GM18511 (cell line): Measurements from ENCODE around the gene PFDN1.
"Not testable (repeated sequence)": the region's sequence is repeated elsewhere in the genome, so short reads cannot be mapped to it uniquely, and the experiment has no call there.

Experiments used
- ATAC-seq: cut with Tn5 transposase; IDR thresholded peaks from one replicate; pipeline ENCODE4 v1.9.1; 2021; ENCODE audit warnings: mild to moderate bottlenecking, moderate library complexity; ENCODE audit not compliant: unreplicated experiment

PFDN1 gene, protein sequence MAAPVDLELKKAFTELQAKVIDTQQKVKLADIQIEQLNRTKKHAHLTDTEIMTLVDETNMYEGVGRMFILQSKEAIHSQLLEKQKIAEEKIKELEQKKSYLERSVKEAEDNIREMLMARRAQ

DNA sequence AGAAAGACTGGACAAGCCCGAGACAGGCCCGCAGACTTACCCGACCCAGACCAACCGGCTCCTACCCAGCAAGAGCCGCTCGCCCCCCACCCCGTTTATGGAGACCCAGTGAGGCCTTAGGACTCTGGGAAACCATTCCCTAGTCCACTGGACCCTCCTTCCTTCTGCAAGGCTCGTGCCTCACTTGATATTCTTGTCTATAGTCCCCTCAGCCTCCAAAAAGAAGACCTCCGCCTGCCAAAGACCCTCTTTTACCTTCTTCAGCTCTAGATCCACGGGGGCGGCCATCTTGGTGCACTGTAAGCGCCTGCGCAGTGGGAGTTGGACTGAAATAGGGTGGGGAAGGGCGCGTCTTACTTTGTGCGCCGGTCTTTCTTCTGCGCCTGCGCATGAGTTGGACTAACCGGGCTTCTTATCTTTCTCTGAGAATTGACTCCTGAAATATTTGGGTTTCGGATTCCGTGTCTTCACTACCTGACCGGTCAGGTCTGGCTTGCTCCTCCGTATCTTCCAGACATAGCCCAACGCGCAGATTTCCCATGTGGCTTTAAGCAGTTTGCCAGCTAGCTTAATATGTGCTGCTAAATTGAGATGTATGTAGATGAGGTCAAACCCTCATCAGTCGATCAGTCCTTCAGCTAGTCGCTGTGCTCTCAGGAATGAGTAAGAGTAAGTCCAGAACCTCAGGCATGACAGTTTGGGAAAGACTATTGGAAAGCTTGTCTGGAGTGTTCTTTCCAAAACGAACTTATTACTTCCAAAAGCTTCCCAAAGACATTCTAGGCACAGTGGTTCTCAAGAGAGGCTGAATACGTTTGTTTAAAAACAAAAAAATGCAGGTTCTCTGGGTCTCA is at the start of gene PFDN1:
Gene PFDN1, minus strand, starts transcription at position 316 of the 854 bp plus-strand sequence. Its CDS starts 28 bp downstream, at position 288.
- peak; percentile 98 for ATAC-seq

DNA sequence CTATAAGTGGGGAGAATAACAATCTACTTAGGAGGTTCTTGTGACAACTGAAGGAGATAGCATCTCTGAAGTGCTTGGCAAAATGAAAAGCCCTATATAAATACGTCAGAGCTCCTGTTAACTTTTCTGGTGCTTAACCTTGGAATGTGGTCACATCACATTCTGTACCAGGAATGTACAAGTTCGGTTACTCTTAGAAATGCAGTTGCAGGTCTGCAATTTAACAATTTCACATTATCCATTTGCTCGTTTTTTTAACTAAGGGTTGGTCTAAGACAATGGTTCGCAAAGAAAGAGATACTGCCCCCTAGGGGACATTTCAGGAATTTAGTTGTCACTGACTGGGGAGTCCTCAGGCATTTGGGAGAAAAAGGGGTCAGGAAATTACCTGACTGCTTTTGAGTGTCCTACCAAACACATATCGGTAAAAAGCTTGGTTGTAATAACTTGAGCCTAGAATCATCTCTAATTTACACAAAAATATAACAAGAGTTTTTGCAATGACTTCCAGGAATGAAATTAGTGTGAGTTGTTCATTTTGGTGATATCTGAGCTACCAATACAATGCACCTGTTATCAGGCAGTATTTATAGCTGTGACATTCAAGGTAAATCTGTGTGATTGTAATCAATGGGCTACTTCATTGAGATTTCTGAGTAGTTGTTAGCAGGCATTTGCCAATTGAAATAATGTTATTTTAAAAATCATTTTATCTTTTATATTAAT is 48.9 kb upstream of the PFDN1 start:
- peak; percentile 72 for ATAC-seq

DNA sequence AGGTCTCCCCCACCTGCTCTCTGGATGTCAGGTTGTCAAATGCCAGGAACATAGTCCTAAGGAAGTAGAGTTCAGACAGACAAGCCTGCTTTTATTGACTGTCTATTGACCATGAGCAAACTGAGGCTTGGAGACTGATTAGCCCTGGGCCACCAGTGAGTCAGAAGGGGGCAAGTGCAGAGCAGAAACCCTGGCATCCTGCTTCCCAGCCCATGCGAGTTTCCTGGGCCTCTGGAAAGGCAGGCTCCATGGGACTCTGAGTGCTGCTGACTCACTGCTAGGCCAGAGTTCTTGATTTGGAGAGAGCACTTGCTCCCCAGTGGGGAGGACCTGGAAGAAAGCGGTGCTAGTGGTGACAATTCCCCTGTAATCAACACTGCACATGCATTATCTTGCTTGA is 46.3 kb upstream of the PFDN1 start:
- no peak for ATAC-seq

DNA sequence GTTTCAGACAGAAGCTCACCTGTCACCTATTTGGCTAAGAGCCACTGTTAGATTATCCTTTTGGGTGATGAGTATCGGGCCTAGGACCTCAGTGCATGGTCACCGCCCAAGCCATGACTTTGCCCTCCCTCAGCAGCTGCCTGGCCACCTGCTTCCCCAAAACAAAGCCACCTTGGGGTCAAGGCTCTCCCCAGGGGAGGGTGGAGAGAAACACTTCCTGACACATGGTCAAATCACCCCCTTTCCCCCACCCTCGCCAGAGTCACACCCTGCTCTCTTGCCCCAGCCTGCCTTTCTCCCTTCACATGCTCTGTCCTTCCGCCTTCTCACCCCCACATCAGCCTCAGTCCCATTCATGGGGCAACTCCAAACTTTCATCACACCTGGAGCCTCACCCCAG is 45.2 kb upstream of the PFDN1 start:
- ATAC-seq: no peak

GRCh38 chr5:140347360-140347759 is 44.5 kb upstream of the PFDN1 start:
- ATAC-seq: no peak

GRCh38 chr5:140346348-140347221 is 43.7 kb upstream of the PFDN1 start, which contains the start of gene HBEGF:
Gene HBEGF (minus strand): TSS chr5:140346603. CDS start chr5:140346328, 275 bp downstream.
- peak; percentile 79 for ATAC-seq

- ATAC-seq: peak; percentile 36
Measured at GRCh38 chr5:140345919-140346347, 43.0 kb upstream of the PFDN1 start.

GRCh38 chr5:140344683-140345423 is 42.0 kb upstream of the PFDN1 start:
- ATAC-seq: no peak

- not testable (repeated sequence) for ATAC-seq
Measured at GRCh38 chr5:140343849-140344248, 40.9 kb upstream of the PFDN1 start.

GRCh38 chr5:140342896-140343295 is 40.0 kb upstream of the PFDN1 start:
- no peak for ATAC-seq

GRCh38 chr5:140342287-140342686 is 39.4 kb upstream of the PFDN1 start:
- no peak for ATAC-seq

DNA sequence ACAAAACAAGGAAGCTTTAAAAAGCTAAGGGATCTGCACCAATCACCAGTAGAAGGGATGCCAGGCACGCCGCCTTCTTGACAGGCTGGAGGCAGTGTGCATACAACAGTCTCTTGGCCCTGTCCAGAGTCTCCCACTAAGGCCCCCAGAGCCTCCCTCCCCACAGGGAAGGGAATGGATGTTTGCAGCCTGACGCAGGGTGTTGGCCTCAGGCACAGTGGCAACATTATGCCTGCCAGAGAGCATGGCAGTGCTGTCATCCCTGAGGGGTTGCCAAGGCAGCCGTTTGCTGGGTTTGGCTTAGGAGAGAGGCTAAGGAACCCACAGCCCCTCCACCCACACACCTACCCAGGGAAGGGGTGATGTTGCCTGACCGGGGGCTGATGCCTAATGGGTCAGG is 38.7 kb upstream of the PFDN1 start:
- no peak for ATAC-seq

DNA sequence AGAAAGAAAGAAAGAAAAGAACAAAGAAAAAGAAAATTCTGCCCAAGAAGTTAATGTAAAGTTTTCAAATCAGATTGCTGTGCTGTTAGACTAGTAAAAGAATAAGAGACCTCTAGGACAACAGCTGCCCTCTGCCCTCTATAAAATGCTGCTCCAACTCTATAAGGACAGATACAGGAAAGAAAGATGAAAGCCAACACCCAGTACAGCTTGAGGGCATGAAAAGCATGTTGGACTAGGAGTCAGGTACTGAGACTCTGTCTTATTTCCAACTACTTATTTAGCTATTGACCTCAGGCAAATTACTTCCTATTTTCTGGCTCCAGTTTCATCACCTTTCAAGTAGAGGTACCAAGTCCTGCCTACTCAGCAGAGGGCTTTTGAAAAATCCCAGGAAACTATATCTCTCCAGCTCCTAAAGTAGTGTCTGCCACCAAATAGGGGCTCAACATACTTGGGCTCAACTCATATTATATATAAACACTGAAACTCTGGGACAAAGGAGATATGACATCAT is 37.8 kb upstream of the PFDN1 start:
- ATAC-seq: no peak

GRCh38 chr5:140339636-140340035 is 36.7 kb upstream of the PFDN1 start:
- no peak for ATAC-seq

- ATAC-seq: no peak
Measured at GRCh38 chr5:140338908-140339307, 36.0 kb upstream of the PFDN1 start.

DNA sequence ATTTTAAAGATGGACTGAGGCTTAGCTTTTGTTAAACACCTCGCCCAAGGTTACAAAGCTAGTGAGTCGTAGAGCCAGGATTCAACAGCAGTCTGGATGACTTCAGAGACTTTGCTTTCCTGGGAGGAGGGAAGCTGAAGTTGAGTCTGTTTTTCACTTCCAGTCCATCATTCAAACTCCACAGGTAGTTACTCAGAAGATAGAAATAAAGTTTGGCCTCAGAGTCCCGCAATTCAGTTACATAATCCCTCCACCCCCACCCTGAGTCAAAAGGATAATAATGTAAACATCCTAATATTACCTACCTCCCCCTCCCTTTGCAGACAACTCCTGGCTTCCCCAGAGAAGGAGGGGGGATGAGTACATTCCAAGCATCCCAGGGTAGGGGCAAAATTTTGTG is 35.4 kb upstream of the PFDN1 start:
- ATAC-seq: no peak

DNA sequence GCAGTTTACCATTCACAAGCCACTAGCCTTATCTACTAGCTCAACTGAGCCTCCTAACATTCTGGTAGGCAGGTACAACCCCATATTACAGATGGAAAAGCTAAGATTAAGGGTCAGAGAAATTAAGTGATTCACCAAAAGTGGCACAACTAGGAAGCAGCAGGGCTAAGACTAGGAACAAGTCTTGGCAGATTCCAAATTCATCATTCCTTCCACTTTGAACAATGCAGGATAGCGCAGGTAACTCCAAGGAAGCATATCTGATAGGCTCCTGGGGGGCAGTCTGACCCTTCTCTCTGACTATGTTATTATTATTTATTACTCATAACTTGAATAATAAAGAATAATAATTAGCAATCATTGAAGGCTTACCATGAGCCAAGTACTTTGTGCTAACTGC is 35.0 kb upstream of the PFDN1 start:
- no peak for ATAC-seq

DNA sequence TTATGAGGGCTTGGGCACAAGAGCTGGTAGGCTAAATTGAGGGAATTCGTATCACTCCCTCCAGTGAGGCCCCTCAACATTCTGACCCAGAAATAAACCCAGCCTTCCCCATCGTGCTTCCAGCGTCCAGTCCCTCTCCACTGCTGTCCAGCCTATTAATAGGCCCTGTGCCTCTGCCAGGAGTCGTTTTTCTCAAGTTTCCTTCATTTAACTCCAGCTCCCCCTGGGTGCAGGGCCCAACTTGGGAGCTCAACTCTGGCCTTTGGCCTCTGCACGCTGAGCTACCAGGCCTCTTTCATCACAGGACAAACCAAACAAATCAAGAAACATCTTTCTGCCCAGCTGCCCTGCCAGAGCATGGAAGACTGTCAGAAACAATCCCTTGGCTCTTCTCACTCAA is 33.5 kb upstream of the PFDN1 start:
- ATAC-seq: no peak

GRCh38 chr5:140331638-140332037 is 28.7 kb upstream of the PFDN1 start:
- no peak for ATAC-seq
